AG10803 (cell line): ENCODE measurements around the gene C1QL1.
A peak's percentile ranks its signal among the peaks of the same experiment; 100 is the strongest.

Experiments used
- DNase-seq: peaks from one replicate; pipeline ENCODE4 v3.0.0; 2010; ENCODE audit warnings: low read depth
- H3K4me3 ChIP-seq: 2 replicates; pipeline ENCODE4 v1.5.1; 2011; ENCODE audit warnings: mild to moderate bottlenecking, low read length, control low read depth
- TF ChIP-seq, protein P1 (sequence below): conservative IDR thresholded peaks from 2 replicates; pipeline ENCODE4 v1.5.1; 2011; ENCODE audit warnings: mild to moderate bottlenecking, low read length, control low read depth, inconsistent platforms

Gene C1QL1

DNA sequence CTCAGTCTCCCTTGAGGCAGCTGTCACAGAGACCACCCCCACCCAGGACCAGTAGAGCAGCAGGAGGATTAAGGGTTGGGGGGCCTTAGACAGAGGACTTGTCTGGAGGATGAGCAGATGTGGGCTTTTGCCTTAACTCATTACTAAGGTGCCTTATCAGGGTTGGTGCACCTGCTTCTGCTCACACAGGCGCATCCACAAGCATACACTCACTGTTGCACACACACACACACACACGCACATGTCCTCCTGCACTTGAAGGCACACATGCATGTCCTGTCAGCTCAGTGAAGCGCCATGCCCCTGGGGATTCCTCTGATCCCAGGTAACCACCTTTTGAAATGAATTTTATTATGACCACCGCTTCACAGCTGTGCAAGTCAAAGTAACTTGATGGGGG is 54.0 kb downstream of the C1QL1 start:
- no peak for DNase-seq
- no peak overlapping the region for H3K4me3 ChIP-seq
- TF ChIP-seq, protein P1, sequence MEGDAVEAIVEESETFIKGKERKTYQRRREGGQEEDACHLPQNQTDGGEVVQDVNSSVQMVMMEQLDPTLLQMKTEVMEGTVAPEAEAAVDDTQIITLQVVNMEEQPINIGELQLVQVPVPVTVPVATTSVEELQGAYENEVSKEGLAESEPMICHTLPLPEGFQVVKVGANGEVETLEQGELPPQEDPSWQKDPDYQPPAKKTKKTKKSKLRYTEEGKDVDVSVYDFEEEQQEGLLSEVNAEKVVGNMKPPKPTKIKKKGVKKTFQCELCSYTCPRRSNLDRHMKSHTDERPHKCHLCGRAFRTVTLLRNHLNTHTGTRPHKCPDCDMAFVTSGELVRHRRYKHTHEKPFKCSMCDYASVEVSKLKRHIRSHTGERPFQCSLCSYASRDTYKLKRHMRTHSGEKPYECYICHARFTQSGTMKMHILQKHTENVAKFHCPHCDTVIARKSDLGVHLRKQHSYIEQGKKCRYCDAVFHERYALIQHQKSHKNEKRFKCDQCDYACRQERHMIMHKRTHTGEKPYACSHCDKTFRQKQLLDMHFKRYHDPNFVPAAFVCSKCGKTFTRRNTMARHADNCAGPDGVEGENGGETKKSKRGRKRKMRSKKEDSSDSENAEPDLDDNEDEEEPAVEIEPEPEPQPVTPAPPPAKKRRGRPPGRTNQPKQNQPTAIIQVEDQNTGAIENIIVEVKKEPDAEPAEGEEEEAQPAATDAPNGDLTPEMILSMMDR = no peak

- no peak overlapping the region for H3K4me3 ChIP-seq
- TF ChIP-seq, protein P1 = no peak
- no peak for DNase-seq
These were observed 54.4 kb downstream of the C1QL1 start for GRCh38 chr17:44913676-44914075.

- TF ChIP-seq, protein P1 = no peak
- no peak for DNase-seq
- H3K4me3 ChIP-seq = no peak overlapping the region
These were observed 55.1 kb downstream of the C1QL1 start for GRCh38 chr17:44912763-44913544.

GRCh38 chr17:44911133-44912001 is 56.7 kb downstream of the C1QL1 start:
- TF ChIP-seq, protein P1 = peak; percentile 59
- DNase-seq = peak; percentile 48
- peak overlapping the region; percentile 22 for H3K4me3 ChIP-seq

GRCh38 chr17:44910231-44911106 is 57.6 kb downstream of the C1QL1 start:
- H3K4me3 ChIP-seq = no peak overlapping the region
- DNase-seq = no peak
- TF ChIP-seq, protein P1 = no peak
